ENCODE results near the gene PRKCA. TPM values are rescaled to one million over a fixed set of nuclear protein-coding genes. Genes with fewer than 3 reads are reported as not detected.

PRKCA gene
- total and polyA plus RNA-seq, 2 of the 13 experiments (the other 11 are each of a cell fraction or from before 2014, with no cell fraction given) = 18.5 to 21.5 TPM

- TF ChIP-seq ZBTB40 (IDR thresholded peaks at IDR 0.05) (peak; percentile 32; the same call in 1 of the 2 replicates), ZBTB40 (CRISPR knock-in tag; IDR thresholded peaks at IDR 0.05) (0 out of 2 replicates have a peak, but pooled peaks have one; percentile 32), ZMYM2 (CRISPR knock-in tag; IDR thresholded peaks at IDR 0.05) (0 out of 2 replicates have a peak, but pooled peaks have one; percentile 30), HNRNPH1 (optimal IDR thresholded peaks at IDR 0.05; ENCODE audit: low read depth, low read length) (no peak), CEBPB (IDR thresholded peaks at IDR 0.05; ENCODE audit: borderline replicate concordance, low read depth, low read length) (peak; percentile 73; the same call in 1 of the 2 replicates), ZNF326 (CRISPR knock-in tag; IDR thresholded peaks at IDR 0.05; ENCODE audit: borderline replicate concordance) (no peak), ZNF552 (CRISPR knock-in tag; IDR thresholded peaks at IDR 0.05; ENCODE audit: borderline replicate concordance) (no peak), FOXA1 (IDR thresholded peaks at IDR 0.05) (no peak), FOXA1 (CRISPR knock-in tag; IDR thresholded peaks at IDR 0.05) (0 out of 2 replicates have a peak, but pooled peaks have one; percentile 40), ZBTB43 (CRISPR knock-in tag; conservative IDR thresholded peaks at IDR 0.05) (peak; percentile 69; the same call in 1 of the 2 replicates)
Measured at GRCh38 chr17:66347661-66348514, 45.5 kb downstream of the PRKCA start (continued).

Data from HepG2 (cell line).